Measurements from ENCODE around the gene FKBP4. TPM values are rescaled to one million over a fixed set of nuclear protein-coding genes. Genes with fewer than 3 reads are reported as not detected.

Gene FKBP4
- total and polyA plus RNA-seq, 9 of the 15 experiments (the other 6 are each of a cell fraction or from before 2014, with no cell fraction given) = 16.3 to 154 (median 90.1) TPM

- intact Hi-C loops (cut with micrococcal nuclease) = no loop called here
- Histone ChIP-seq H3K79me2 (ENCODE audit: control insufficient read depth, insufficient read depth, low read length) (no peaks in the 10 kb centered on the region), H3K27me3 (ENCODE audit: control insufficient read depth in 2 of 2, insufficient read depth in 2 of 2, low read length in 2 of 2) (no peaks in the 10 kb centered on the region), H3K36me3 (ENCODE audit: control insufficient read depth, insufficient read depth, low read length) (peaks cover 63% of the 10 kb centered on the region; the same call in 2 of the 3 replicates), H3K4me1 (replicated peaks in 1 of 2; ENCODE audit: control insufficient read depth in 2 of 2, insufficient read depth in 2 of 2, low read length in 2 of 2) (no peaks in the 10 kb centered on the region; a peak in 1 of 5 replicates), H3K4me3 (no peak overlapping the region), H4K20me1 (replicated peaks; ENCODE audit: control insufficient read depth, insufficient read depth, low read length) (no peaks in the 10 kb centered on the region), H3K27ac (ENCODE audit: extremely low read depth, low read depth, low read length) (no peak overlapping the region), H2AFZ (ENCODE audit: low read depth, low read length) (no peak overlapping the region), H3K4me2 (ENCODE audit: insufficient read depth, low read length) (no peak overlapping the region), H3K9ac (ENCODE audit: insufficient read depth in 1 of 2, low read depth in 2 of 2, low read length in 2 of 2) (no peak overlapping the region), H3K9me1 (ENCODE audit: control insufficient read depth, insufficient read depth, low read length) (no peaks in the 10 kb centered on the region), H3K9me3 (replicated peaks; ENCODE audit: control insufficient read depth, insufficient read depth, low read depth, low read length) (no peaks in the 10 kb centered on the region)
- in situ Hi-C loops (cut with MboI) = no loop called here
- no peak for ATAC-seq
- no peak for FAIRE-seq
- no TSS peak for BruUV-seq (replicated peaks)
- ChIA-PET POLR2A (interaction anchor here (0.7 kb wide), 1 partner anchor 9 kb away, joined by 4 read pairs; no protein-coding TSS in a partner anchor), CTCF (ENCODE audit: low intra/inter-chr PET ratio) (no interaction called here)
- DNase-seq (ENCODE audit: extremely low read depth in 1 of 4, low spot score in 3 of 4) = no peak
- 64% methylated on average over 2 of the region's 2 CpGs for WGBS (ENCODE audit: insufficient coverage, low coverage, missing lambda C conversion rate)
- TF ChIP-seq ZNF507 (tag; conservative IDR thresholded peaks at IDR 0.05) (no peak), ARID3B (CRISPR knock-in tag; IDR thresholded peaks at IDR 0.05; ENCODE audit: borderline replicate concordance) (no peak), BRF2 (IDR thresholded peaks at IDR 0.05; ENCODE audit: borderline replicate concordance, insufficient read depth, insufficient read length) (no peak), HDAC8 (tag; IDR thresholded peaks at IDR 0.05) (no peak), IRF2 (CRISPR knock-in tag; IDR thresholded peaks at IDR 0.05) (no peak), PREB (CRISPR knock-in tag; IDR thresholded peaks at IDR 0.05) (no peak), SMC3 (conservative IDR thresholded peaks at IDR 0.05; ENCODE audit: insufficient read depth, low read depth, low read length) (no peak), SRSF1 (IDR thresholded peaks at IDR 0.05; ENCODE audit: low read depth, low read length) (no peak), NR0B1 (IDR thresholded peaks at IDR 0.05; ENCODE audit: partially characterized antibody) (no peak), ARID4B (CRISPR knock-in tag; IDR thresholded peaks at IDR 0.05) (no peak), ZNF655 (CRISPR knock-in tag; IDR thresholded peaks at IDR 0.05) (no peak)
These were observed 10.4 kb downstream of the FKBP4 start for GRCh38 chr12:2805143-2805520.
